Liver (tissue), 3 donors: ENCODE measurements around the gene DNAJA2.

Experiments used
- CTCF ChIP-seq: fragments of 150-350 bp; IDR thresholded peaks from 2 replicates; pipeline ENCODE4 v1.5.1; 2017; ENCODE audit warnings: improper control_type of control experiment, low read depth, low read length; ENCODE audit not compliant: missing input control
- EGR1 ChIP-seq, 2 donors: IDR thresholded peaks; 2 replicates each; pipeline ENCODE4 v1.6.1; 2016 to 2018; ENCODE audit warnings: antibody characterized with exemption in 2 of 2, low read depth in 2 of 2
- HNF4G ChIP-seq: IDR thresholded peaks from 2 replicates; pipeline ENCODE4 v1.6.1; 2016; ENCODE audit warnings: antibody characterized with exemption
- JUND ChIP-seq, 2 donors: IDR thresholded peaks; 2 replicates each; pipeline ENCODE4 v1.6.1; 2016; ENCODE audit warnings: antibody characterized with exemption in 2 of 2
- RAD21 ChIP-seq, 2 donors: IDR thresholded peaks; 2 replicates each; pipeline ENCODE4 v1.6.1; 2016; ENCODE audit warnings: antibody characterized with exemption in 2 of 2, mild to moderate bottlenecking in 2 of 2
- REST ChIP-seq: IDR thresholded peaks from 2 replicates; pipeline ENCODE4 v1.6.1; 2016; ENCODE audit warnings: antibody characterized with exemption, mild to moderate bottlenecking
- RXRA ChIP-seq, 2 donors: IDR thresholded peaks; 2 replicates each; pipeline ENCODE4 v1.6.1; 2017 to 2018; ENCODE audit warnings: antibody characterized with exemption in 2 of 2, mild to moderate bottlenecking in 1 of 2
- SP1 ChIP-seq: IDR thresholded peaks from 2 replicates; pipeline ENCODE4 v1.6.1; 2018; ENCODE audit warnings: antibody characterized with exemption, mild to moderate bottlenecking
- TAF1 ChIP-seq: conservative IDR thresholded peaks from 2 replicates; pipeline ENCODE4 v1.6.1; 2016; ENCODE audit warnings: antibody characterized with exemption, mild to moderate bottlenecking
- TF ChIP-seq, protein P1 (sequence below): IDR thresholded peaks from 2 replicates; pipeline ENCODE4 v1.6.1; 2016; ENCODE audit warnings: antibody characterized with exemption
- donor health status: healthy.
- donor health status: healthy.

DNA sequence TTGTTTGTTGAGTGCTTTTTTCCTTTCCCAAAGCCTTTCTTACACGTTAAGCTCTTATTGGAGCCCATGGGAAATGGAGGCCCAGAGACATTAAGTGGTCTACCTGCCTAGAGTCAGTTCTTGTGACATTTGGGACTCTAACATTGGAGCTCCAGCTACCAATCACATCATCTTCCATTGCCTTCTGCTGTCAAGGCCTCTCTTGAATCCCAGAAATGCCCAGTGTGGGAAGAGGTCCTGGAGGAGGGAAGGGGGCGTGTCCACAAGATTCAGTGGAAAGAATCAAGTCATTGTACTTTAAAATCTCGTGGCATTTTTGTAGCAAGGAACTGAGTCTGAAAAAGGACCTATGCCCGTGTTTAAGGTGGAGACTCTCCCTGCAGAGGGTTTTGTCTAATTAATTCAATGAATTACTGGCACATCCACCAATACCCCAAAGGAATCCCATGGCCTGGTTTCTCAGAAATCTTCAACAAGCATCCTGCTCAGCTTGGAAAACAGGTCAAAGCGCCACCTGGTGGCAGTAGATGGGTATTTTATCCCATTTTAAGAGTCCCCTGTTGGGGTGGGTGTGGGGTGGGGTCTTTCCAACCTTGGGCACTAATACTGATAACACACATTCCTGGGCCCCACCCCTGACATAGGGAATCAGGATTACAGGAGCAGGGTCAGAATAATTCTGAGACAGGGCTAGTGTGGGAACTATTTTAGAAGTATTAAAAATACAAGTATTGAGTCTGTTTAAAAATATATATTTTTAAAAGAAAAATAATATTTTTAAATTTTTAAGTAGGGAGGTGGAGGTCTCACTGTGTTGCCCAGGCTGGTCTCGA is 64.7 kb downstream of the DNAJA2 start:
- TF ChIP-seq CTCF: peak; percentile 57
- no peak for TF ChIP-seq JUND (IDR thresholded peaks at IDR 0.05)
- no peak for TF ChIP-seq EGR1 (IDR thresholded peaks at IDR 0.05; ENCODE audit: low read depth in 2 of 2)
- TF ChIP-seq HNF4G: no peak
- no peak for TF ChIP-seq RXRA (IDR thresholded peaks at IDR 0.05)
- no peak for TF ChIP-seq REST
- TF ChIP-seq TAF1: no peak
- TF ChIP-seq, protein P1, sequence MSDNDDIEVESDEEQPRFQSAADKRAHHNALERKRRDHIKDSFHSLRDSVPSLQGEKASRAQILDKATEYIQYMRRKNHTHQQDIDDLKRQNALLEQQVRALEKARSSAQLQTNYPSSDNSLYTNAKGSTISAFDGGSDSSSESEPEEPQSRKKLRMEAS: no peak
- TF ChIP-seq RAD21 (IDR thresholded peaks at IDR 0.05): peak; percentile 76 to 84
- TF ChIP-seq SP1: no peak
